Renal cortical epithelial cell (primary cell): ENCODE data around the gene FOXP1. TPM values are rescaled to one million over a fixed set of nuclear protein-coding genes. Genes with fewer than 3 reads are reported as not detected.
A peak's percentile ranks its signal among the peaks of the same experiment; 100 is the strongest.

ENCODE experiments used
- DNase-seq: peaks from one replicate; pipeline ENCODE4 v3.0.0-alpha.2; 2011; ENCODE audit warnings: low read depth
- total RNA-seq: library from RNA; depleted of rRNA; stranded (reverse); fragments of >200 nt; gene quantifications from 2 replicates; pipeline ENCODE4 v1.2.3, GENCODE V29; 2014

FOXP1 gene
- total RNA-seq, 1 donor from 2014 or later: 56.5 TPM

DNA sequence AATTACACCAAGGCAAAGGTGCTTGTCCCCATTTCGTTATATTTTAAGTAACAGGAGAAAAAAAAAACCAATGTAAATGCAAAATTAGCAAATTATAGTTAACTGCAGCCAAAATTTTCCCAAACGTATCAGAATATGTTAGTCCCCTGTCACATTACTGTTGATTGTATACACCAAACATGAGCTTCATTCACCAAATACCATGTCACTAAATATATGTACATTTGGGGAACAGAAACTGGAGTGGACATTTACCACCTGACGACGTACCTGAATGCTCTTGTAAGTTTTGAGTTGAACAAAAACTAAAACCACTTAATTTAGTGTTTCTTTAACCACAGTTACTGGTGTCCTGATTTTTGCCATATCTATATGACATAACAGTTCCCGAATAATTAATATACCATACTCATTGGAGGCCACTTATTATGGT, 3.3 kb upstream of the FOXP1 start:
- DNase-seq: no peak

DNA sequence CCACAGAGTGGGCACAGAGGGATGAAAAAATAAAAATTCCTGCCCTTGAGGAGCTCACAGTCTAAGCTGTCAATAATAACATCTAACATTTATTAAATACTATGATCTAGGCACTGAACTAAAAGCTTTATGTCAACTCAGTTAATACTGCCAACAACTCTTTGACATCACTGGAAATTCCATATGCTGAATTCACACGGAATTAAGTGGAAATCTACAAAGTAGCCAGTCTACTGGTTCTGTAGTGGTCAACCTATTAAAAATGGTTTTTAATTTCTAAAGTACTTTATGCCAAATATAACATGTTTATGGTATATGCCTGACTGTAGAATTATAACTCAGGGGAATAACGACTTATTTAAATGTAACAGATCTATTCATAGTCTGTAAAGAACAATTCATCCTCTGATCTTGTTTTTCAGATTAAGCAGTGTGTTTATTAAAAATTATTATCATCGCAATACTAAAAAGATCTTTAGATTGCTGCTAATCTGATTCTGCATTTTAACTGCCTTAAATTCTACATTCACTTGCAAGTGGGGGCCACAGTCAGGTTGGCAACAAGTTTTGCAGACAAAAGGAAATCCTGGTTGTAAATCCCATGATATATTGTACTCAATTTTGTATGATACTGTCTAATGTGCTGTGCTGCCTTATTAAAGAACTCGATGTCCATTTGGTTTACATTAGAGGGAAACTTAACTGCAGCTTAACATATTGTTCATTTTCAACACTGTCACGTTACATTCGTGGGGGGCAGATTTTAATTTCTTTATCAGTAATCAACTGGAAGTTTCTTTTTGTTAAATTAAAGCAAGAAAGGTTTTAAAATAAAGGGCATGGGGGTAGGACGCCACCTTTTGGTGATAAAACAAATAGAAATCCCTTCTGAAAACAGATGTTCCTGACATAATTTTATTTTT, 2.6 kb upstream of the FOXP1 start:
- DNase-seq: peak; percentile 56

DNA sequence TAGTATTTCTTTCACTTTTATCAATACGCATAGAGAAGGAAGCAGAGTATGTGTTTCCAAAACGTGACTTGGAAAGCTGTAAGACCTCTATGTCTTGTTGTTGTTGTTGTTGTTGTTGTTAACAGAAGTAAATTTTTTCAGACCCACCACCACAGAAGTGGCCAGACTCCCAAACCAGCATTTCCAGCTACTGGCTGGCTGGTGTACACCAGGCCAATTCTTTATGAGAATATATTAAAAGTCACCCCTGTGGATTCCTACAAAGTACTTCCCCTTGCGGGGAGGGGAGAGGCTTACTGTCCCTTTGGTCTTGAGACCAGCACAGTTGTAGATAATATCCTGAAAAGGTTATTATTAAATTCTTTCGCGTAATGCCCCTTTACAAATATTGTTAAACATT, 1.6 kb upstream of the FOXP1 start:
- peak; percentile 13 for DNase-seq

DNA sequence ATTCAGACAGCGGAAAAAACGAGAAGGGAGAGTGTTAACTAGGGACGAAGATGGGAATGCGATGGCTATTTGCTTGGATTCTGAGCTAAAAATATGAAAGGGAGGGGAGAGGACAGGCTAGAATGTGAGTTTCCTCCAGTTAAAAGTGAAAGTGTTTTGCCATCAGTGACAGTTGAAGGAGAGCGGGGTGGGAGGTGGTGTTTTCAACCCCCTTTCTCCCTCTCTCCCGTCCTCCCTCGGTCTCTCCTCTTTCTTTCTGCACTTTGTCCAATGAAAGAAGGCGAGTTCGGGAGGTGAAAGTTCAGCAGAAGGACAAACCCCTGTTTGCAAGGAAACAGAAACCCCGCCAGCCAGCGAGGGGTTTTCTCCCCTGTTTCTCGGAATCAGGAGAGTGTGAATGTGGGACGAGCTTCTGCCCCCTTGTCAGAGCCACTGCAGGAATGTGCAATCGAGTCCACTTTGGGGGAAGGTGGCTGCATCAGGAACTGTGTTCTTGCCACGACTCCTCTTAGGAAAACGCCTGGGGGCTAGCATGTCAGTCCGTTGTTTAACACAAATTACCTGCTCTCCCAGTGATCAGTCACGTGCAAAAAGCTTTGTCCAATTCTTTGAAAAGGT, 975 bp upstream of the FOXP1 start:
- DNase-seq: peak; percentile 53

DNA sequence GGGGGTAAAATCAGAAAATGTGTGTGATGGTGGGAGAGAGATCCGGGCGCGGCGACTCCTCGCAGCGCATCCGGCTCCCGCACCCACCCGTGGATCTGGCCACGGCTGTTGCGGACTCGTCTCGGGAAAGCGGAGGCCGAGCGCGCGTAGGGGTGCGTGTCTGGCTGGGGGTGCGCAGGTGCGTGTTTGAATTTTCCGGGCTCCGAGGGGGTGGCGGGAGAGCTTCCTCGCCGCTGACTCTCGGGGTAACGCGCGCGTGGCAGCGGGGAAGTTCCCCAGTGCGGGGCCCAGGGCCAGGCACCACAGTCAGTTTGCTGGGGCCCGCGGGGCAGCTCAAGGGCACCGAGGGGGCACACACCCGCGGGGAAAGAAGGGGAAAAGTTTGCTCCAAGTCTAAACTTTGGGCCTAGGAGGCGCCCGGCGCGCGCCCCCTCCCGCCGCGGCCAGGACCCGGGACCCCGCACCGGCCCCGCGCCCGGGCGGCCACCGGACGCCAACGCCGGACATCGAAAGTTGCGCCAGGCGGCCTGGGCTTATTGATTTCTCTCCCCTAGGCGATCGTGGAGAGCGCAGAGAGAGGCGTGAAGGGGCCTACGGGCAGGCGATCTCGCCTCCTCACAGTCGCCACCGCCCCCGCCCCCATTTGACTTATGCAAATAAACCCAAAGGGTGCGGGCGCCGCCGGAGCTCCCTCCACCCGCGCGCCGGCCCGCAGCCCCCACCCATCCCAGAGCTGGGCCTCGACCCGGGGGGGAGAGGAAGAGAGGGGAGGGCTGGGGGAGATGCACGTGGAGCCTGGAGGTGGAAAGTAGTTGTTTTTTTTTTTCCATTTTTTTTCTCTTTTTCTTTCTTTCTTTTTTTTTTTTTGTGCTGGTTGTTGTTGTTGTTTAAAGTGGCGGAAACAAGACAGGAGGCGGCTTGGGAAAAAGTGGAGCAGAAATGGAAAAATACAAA, 639 bp downstream of the FOXP1 start:
- peak; percentile 46 for DNase-seq

DNA sequence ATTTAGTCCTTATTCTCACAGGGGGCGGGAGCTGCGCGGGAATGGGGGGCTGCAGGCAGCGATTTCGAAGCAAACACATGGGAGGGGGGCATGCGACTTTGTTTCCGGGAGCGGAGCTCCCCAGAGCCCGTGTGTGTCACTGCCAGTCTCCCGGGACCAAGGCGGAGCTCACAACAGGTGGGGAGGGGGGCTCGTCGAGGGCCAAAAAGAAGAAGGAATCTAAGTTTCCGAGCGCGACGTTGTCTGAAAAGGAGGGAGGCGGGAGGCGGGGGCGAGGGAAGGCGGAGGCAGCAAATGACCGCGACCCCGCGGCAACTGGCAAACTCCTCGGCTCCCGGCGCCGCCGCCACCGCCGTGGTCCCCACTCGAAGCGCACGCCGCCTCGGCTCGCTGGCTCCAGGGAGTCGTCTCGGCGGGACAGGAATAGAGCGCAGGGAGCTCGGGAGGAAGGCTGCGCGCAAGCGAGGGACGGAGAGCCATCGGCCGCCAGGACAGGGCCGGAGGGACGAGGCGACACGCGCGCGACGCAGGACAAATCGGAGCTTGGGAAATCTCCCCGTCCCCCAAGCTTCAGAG, 1.4 kb downstream of the FOXP1 start:
- peak; percentile 13 for DNase-seq

DNA sequence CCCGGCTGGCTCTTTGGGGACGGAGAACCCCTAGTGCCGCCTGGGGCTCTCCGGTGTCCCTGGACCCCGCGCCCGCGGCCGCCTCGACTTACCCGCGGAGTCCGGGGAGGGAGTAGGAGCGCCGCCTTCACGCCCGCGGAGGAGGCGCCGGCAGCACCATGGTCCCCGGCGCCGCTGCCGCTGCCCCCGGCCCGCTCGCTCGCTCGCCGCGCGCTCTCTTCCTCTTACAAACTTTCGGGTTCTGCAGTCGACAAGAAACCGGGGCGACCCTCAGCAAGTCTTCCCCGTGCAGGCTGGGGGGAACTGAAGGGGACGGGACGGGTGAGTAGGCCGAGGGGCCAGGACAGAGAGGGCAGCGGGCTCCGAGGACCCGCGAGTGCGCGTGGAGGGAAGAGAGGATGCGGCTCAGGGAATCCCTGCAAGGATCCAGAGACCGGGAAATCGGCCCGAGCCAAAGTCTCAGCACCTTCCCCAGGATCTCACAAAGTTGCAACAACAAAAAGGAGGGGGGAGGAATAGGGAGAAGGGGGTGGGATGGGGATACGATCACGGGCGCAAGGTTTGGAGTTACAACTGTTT, 2.0 kb downstream of the FOXP1 start:
- no peak for DNase-seq

DNA sequence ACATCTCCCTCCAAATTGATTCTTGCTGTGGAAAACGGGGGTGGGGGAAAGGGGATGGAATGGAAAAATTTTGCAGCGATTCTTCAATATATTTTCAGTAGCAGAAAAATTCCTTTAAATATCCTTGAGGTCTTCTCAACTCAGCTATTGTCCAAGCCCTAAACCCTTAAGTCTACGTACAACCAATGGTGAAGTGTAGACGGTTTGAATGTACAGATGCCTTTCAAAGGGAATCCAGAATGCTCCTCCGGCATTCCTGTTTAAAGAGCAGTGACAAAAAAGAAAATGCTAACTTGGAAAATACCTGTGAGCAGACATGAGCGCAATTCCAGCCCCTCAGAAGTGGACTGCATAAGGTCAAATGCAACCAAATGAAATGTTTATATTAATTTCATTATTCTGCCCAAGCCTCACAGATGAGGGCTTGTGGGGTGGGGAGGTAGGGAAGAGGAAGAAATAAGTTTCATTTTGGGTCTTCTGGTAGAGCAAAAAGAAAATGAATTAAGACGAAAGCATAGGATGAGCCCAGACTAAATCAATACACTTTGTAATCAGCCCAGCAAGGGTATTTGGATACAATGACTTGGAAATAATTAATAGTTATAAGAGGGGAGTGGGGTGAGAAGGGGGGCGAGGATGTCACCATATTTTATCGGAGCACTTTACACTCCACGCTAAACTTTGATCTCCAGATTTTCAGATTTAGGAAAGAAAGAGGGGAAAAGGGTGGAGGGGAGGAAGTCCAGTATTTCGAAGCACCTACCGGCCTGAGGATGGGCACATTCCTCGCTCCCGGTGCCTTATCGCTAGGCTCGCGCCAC, 2.7 kb downstream of the FOXP1 start:
- DNase-seq: no peak

DNA sequence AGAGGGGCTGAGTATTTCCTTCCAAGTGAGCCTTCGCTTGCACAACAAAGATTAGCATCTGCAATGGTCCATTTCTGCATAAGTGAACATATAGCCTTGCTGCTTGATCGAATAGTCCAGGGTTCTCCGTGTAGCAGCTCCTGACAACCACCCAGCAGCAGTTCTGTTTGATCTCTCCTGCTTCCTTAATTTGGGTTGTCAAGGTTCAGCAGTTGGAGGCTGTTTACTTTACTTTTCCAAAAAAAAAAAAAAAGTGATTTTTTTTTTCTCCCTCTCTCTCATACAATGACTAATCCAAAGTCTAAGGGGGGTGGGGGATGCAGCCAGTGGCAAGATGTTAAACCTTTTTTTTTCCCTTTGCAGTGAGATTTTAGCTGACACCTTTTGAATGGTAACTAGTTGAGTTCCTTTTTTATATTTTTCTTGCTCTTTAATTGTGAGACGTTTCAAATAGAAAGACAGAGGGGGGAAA, 3.6 kb downstream of the FOXP1 start:
- DNase-seq: peak; percentile 84

DNA sequence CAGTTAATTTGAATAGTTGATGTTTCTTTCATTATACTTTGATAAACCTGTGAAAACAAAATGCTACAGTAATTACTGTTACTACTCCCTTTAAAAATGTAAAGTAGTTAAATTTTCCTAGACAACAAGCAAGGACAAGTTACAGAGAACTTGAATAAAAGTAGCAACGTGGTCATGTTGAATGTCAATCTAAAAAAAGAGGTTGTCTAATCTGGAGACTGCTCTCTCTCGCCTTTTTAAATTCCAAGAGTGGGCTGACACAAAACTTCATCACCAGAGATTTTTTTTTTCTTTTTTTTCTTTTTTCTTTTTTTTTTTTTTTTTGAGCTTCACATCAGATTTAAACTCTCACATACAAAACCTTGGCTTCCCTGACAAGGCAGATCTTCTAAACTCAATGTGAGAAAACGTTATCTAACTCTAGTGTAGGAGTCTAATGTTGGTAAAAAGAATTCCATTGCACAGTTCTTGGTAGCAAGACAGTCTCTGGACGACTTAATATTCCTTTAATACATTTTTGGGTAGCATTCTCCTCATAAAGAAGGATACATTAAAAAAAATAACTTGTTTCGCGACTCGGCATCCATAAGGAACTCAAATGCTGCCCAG, 4.1 kb downstream of the FOXP1 start:
- DNase-seq: no peak

DNA sequence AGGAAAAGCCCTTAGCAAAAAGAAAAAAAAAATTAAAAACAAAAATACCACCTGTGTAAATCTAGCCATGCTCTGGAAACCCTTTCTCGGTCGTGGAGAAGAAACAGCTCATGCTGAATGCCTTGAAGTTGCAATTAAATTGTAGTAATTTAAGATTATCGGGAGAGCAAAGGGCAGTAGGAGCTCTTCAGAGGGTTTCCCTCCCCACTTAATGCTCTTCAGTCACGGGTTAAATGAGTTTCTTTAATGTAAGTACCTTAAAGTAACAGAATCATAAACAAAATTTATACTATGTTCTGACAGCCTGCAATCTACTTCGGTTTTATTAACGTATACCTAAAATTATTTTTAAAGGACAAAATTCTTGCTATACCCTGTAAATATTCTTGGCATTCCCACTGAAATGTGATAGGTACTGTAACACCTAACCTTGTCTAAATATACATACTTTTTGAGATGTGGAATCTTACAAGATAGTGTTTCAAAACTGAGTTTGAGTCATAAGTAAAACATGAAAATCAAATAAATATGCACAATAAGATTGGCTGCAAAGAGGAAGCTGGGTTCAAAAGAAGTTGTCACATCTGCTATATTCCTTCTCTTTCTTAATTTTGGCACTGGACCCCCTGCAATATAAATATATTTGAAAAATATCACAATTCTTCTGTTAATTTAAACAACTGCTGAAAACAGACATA, 5.3 kb downstream of the FOXP1 start:
- DNase-seq: no peak

DNA sequence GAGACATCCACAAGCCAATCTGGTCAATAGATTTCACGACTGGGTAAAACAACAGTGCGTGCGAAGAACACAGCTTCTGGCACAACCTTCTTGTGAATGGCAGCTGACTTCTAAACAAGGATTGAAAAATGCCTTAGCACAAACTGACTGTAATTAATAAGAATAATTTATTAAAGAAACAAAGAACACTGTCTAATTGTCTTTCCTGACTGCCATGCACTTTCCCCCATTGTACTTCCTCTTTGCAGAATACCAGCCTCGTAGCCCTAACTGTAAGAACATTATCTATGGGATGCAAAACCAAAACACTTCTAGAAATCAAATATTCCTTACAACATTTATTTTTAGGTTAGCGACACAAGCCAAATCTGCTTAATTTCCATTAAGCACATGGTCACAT, 6.5 kb downstream of the FOXP1 start:
- no peak for DNase-seq

DNA sequence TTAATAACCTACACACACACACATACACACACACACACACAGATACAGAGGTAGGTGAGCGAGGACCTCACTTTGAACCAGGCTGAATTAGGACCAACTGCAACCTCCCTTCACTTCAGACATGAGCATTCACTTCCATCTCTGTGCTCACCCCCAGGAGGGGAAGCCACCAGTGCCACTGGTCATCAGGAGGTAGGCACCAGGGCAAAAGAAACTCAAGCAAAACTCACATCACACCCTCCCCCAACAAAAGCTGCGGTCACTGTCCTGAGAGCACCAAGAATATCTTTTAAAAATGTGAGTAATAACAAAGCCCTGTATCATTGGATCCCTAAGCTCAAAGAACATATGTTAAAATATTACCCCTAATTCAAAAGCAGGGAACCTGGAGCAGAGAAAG, 8.1 kb downstream of the FOXP1 start:
- no peak for DNase-seq

DNA sequence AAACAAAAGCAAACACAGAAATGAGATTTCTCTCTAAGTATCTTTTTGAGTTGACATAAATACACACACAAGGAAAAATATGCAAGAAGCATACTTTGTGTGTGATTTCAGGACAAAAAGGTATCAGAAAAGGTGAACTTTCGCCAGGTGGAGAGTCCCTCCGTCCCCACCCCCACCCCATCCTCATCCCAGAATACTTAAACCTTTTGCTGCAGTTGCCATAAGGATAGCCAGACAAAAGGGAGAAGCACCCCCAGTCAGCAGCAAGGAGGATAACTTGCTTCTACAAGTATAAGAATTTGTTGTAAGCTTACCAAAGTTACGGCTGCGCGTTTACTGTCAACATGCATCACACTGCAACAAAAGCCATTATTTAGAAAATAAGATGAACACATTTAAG, 10.3 kb downstream of the FOXP1 start:
- no peak for DNase-seq

DNA sequence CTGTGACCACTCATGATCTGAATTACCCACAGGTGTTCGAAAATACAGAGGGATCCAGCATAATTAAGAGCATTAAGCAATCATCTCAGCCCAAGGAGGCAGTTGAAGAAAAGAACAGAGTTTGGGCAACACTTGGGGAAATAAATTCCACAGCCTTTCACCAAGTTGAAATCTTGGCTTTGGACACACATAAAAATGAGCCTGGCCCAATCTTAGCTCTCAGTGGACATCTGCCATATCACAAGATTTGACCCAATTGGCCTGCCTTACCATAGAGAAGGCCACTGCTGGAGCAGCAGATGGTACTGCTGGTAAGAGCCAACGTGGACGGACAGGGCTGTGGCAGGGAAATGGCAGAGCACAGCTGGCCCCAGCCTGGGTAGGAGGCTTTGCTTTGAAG, 13.0 kb downstream of the FOXP1 start:
- DNase-seq: no peak

DNA sequence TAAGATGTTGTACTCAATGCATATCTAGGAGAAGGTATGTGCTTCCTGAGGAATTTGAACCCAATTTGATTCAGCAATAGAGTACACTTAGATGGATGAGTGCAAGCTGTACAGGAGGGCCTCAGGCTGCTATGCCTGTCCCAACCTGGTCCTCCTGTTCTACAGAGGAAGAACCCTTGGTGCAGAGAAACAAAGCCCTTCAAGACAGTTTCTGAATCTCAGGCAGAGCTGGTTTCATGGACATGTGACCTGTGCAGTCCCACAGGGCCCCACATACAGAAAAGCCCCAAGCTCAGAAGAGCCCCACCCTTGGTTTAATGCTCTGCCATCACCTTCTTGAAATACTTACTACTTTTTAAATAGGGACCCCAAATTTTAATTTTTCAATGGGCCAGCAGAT, 15.3 kb downstream of the FOXP1 start:
- no peak for DNase-seq

DNA sequence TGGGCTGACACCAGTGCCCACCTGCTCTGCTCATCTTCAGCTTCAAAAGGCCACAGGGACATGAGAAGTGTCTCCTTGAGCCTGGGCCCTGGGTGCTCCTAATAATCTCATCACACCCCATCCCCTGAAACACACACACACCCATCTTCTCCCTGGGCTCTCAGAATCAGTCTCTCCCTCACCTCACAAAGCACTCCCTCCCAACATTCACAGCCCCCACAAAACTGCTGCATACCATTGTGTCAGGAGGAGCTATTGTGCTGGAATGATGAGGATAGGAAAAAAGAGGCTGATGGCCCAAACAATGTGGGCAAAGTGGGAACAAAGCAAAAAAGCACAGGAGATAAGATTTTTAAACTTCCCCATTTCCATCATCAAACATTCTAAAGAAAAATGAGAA, 16.8 kb downstream of the FOXP1 start:
- DNase-seq: no peak

DNA sequence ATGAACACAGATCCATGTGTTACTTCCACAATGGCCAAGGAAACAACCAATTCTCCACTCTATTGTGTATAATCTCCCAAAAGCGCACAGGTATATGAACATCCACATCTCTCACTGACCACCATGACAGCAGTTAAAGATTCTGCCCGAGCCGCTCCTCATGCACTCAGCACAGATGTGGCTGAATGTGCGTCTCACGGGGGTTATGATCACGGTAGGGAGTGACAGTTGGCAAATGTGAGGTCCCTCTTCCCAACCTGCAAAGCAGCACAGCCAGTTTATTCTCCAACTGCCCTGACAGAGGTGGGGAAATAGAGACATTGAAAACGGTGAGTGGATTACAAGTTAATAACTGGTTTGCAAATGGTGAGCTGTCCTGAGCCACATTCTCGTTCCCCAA, 17.6 kb downstream of the FOXP1 start:
- no peak for DNase-seq

DNA sequence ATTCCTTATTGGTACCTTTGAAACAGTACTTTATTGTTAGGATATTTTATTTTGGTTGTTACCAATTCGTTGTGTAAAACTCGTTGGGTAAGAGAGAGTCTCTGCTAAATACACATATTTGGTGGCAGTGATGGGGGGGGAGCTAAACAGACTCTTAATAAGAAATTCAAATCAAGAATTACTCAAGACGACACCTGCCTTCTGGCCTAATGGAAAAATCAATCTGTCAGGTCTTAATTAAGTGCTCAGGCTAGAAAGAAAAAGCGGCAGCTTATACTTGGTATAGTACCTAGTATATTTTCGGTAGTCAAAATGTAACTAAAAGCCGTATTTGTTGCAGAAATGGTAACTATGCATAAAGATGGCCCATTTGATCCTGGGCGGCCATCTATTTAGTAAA, 18.2 kb downstream of the FOXP1 start:
- no peak for DNase-seq
